Measurements from ENCODE around the gene SMLR1.

Gene SMLR1

DNA sequence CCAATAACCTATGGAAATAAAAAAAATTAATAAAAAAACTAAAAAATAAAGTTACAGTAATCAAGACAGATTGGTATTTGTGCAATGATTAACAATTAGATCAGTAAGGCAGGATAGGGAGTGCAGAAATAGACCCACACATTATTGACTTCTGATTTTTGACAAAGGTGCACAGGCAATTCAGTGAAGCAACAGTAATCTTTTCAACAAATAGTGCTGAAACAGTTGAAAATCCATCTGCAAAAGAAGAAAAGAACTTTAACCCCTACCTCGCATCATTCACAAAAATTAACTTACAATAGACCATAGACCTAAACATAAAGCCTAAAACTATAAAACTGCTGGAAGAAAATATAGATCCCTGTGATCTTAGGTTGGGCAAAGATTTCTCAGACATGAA lies 4.5 kb upstream of the SMLR1 start:
- no peaks in the 10 kb centered on the region for H4K20me1 ChIP-seq
- no peaks in the 10 kb centered on the region for H3K27me3 ChIP-seq
- H3K4me3 ChIP-seq = no peak overlapping the region
- H3K36me3 ChIP-seq = no peaks in the 10 kb centered on the region
- TF ChIP-seq Cebpa-rat (IDR thresholded peaks at IDR 0.05) = no peak
- peaks cover 0 to 7% (median 0%) of the 10 kb centered on the region in 11 experiments; a peak in 4 of 22 replicates for H3K9me3 ChIP-seq (replicated peaks in 1 of 11)
- H3K9ac ChIP-seq = no peak overlapping the region
- H3K27ac ChIP-seq = no peak overlapping the region
- H3K4me2 ChIP-seq = no peak overlapping the region
- H3K4me1 ChIP-seq = no peaks in the 10 kb centered on the region

GRCh38 chr6:130824978-130825694 lies 2.1 kb upstream of the SMLR1 start:
- Histone ChIP-seq H3K27ac (no peak overlapping the region), H3K4me1 (peaks cover 6 to 14% (median 11%) of the 10 kb centered on the region in 10 experiments; a peak in 15 of 20 replicates)

DNA sequence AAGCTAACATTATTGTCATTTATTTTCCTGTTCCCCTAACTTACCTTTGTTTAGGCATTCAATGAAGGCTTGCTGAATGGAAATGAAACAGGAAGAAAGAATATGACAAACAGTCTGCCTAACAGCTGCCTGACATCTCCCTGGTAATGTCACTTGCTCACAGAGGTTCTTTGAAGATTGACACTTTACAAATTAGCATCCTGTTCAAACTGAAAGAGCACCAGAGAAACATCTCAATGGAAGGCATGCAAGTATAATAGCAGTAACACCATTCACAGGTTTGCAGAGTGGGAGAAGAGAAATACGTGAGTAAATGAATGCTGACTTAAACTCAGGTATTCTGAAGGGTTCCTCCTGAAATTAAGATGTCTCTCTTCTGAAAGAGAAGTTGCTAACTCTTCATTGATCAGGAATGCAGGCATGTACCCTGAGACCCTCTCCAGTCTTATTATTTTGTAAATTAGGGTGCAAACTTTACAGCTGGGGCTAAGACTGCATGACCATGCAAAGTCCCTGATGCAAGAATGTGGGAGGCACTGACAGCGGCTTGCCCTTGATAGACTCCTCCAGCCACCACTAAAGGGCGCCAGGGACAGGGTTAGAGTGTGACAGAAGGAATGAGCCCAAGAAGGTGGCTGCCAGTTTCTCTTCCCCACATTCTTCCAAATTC lies 1.3 kb upstream of the SMLR1 start:
- Histone ChIP-seq H3K36me3 (no peaks in the 10 kb centered on the region), H3K27ac (no peak overlapping the region), H3K4me2 (no peak overlapping the region)

More at GRCh38 chr6:130824978-130825694, 2.1 kb upstream of the SMLR1 start:
- TF ChIP-seq Cebpa-rat (IDR thresholded peaks at IDR 0.05) = no peak
- Histone ChIP-seq H3K9ac (no peak overlapping the region), H3K4me3 (no peak overlapping the region), H3K27me3 (no peaks in the 10 kb centered on the region), H3K36me3 (no peaks in the 10 kb centered on the region), H3K4me2 (no peak overlapping the region), H3K9me3 (replicated peaks in 1 of 11) (no peaks in the 10 kb centered on the region), H4K20me1 (no peaks in the 10 kb centered on the region)

GRCh38 chr6:130826442-130827246 lies 562 bp upstream of the SMLR1 start:
- H3K27ac ChIP-seq = no peak overlapping the region
- no peak for TF ChIP-seq Cebpa-rat (IDR thresholded peaks at IDR 0.05)
- no peak overlapping the region for H3K4me2 ChIP-seq
- H4K20me1 ChIP-seq = no peaks in the 10 kb centered on the region
- no peaks in the 10 kb centered on the region for H3K9me3 ChIP-seq (replicated peaks in 1 of 11)
- no peak overlapping the region for H3K4me3 ChIP-seq
- H3K27me3 ChIP-seq = no peaks in the 10 kb centered on the region
- H3K36me3 ChIP-seq = no peaks in the 10 kb centered on the region
- H3K4me1 ChIP-seq = peaks cover 6 to 15% (median 12%) of the 10 kb centered on the region in 10 experiments; a peak in 15 of 20 replicates
- H3K9ac ChIP-seq = no peak overlapping the region

More for the DNA sequence above, 1.3 kb upstream of the SMLR1 start:
- no peak for TF ChIP-seq Cebpa-rat (IDR thresholded peaks at IDR 0.05)
- Histone ChIP-seq H3K27me3 (no peaks in the 10 kb centered on the region), H3K9me3 (replicated peaks in 1 of 11) (no peaks in the 10 kb centered on the region), H3K4me1 (peaks cover 6 to 15% (median 12%) of the 10 kb centered on the region in 10 experiments; a peak in 15 of 20 replicates), H4K20me1 (no peaks in the 10 kb centered on the region), H3K4me3 (no peak overlapping the region), H3K9ac (no peak overlapping the region)

GRCh38 chr6:130829333-130829910 lies 2.2 kb downstream of the SMLR1 start:
- no peaks in the 10 kb centered on the region for H3K9me3 ChIP-seq (replicated peaks in 1 of 11)
- no peak for TF ChIP-seq Cebpa-rat (IDR thresholded peaks at IDR 0.05)
- H3K27ac ChIP-seq = no peak overlapping the region
- no peaks in the 10 kb centered on the region for H4K20me1 ChIP-seq
- H3K4me3 ChIP-seq = no peak overlapping the region
- peak overlapping the region in 9 of 11 experiments; percentile 13 to 61 (median 47); a peak in 15 of 22 replicates for H3K4me2 ChIP-seq
- H3K27me3 ChIP-seq = no peaks in the 10 kb centered on the region
- H3K4me1 ChIP-seq = peaks cover 6 to 15% (median 12%) of the 10 kb centered on the region in 10 experiments; a peak in 15 of 20 replicates
- no peak overlapping the region for H3K9ac ChIP-seq
- H3K36me3 ChIP-seq = peaks cover 0 to 8% (median 0%) of the 10 kb centered on the region in 11 experiments; a peak in 2 of 22 replicates

DNA sequence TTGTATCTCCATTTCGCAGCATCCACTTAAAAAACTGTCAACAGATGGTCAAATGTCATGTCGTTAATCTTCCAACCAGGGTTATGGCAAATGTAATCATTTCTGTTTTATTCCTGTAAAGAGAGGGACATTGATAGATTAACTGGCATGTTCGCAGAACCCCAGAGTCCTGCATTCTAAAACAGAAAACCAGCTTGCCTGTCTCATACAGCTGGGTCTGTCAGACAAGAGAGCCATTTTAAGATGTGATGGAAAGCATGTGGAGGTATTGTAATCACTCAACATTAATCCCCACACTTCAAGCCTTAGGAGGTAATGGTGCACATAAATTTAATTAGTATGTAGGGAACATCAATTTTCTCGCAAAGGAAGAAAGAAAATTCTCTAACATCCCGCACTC lies 4.4 kb downstream of the SMLR1 start:
- peaks cover 7 to 15% (median 12%) of the 10 kb centered on the region in 10 experiments; a peak in 15 of 20 replicates for H3K4me1 ChIP-seq
- peaks cover 0 to 8% (median 0%) of the 10 kb centered on the region in 11 experiments; a peak in 2 of 22 replicates for H3K36me3 ChIP-seq
- H3K9me3 ChIP-seq (replicated peaks in 1 of 11) = no peaks in the 10 kb centered on the region
- TF ChIP-seq Cebpa-rat (IDR thresholded peaks at IDR 0.05) = no peak
- H3K27ac ChIP-seq = no peak overlapping the region
- H3K4me2 ChIP-seq = no peak overlapping the region
- no peak overlapping the region for H3K4me3 ChIP-seq
- H4K20me1 ChIP-seq = no peaks in the 10 kb centered on the region
- no peaks in the 10 kb centered on the region for H3K27me3 ChIP-seq
- no peak overlapping the region for H3K9ac ChIP-seq

GRCh38 chr6:130833569-130833968 lies 6.4 kb downstream of the SMLR1 start:
- no peak overlapping the region for H3K27ac ChIP-seq
- no peaks in the 10 kb centered on the region for H3K27me3 ChIP-seq
- H3K4me1 ChIP-seq = peaks cover 9 to 15% (median 12%) of the 10 kb centered on the region in 10 experiments; a peak in 15 of 20 replicates
- no peak overlapping the region for H3K4me2 ChIP-seq
- H3K36me3 ChIP-seq = peaks cover 0 to 12% (median 4%) of the 10 kb centered on the region in 11 experiments; a peak in 8 of 22 replicates
- no peaks in the 10 kb centered on the region for H4K20me1 ChIP-seq
- H3K9ac ChIP-seq = no peak overlapping the region
- TF ChIP-seq Cebpa-rat (IDR thresholded peaks at IDR 0.05) = no peak
- no peaks in the 10 kb centered on the region for H3K9me3 ChIP-seq (replicated peaks in 1 of 11)
- H3K4me3 ChIP-seq = no peak overlapping the region

- Histone ChIP-seq H3K27ac (no peak overlapping the region), H4K20me1 (no peaks in the 10 kb centered on the region), H3K27me3 (no peaks in the 10 kb centered on the region), H3K4me2 (no peak overlapping the region), H3K36me3 (peaks cover 0 to 21% (median 11%) of the 10 kb centered on the region in 11 experiments; a peak in 12 of 22 replicates), H3K9ac (no peak overlapping the region), H3K4me3 (no peak overlapping the region), H3K4me1 (peaks cover 5 to 7% (median 6%) of the 10 kb centered on the region in 10 experiments; a peak in 14 of 20 replicates), H3K9me3 (replicated peaks in 1 of 11) (no peaks in the 10 kb centered on the region)
- no peak for TF ChIP-seq Cebpa-rat (IDR thresholded peaks at IDR 0.05)
Measured at GRCh38 chr6:130834482-130835251, 7.5 kb downstream of the SMLR1 start.
